GM12892 (cell line): ENCODE measurements around the gene EFNA5.

Experiments
- POLR2A ChIP-seq: IDR thresholded peaks from 2 replicates; pipeline ENCODE4 v1.6.1; 2011; ENCODE audit warnings: low read depth, low read length, control low read depth
- POLR2AphosphoS5 ChIP-seq: IDR thresholded peaks from 2 replicates; pipeline ENCODE4 v1.6.1; 2011; ENCODE audit warnings: low read depth, low read length, control low read depth
- TAF1 ChIP-seq: IDR thresholded peaks from 2 replicates; pipeline ENCODE4 v1.6.1; 2011; ENCODE audit warnings: low read depth, mild to moderate bottlenecking, control low read depth, low read length, borderline replicate concordance

GRCh38 chr5:107341376-107342084 is 329.2 kb downstream of the EFNA5 start:
- TF ChIP-seq POLR2AphosphoS5 (no peak), POLR2A (no peak), TAF1 (no peak)
